Heart left ventricle (tissue), 16 donors: ENCODE measurements around the gene MN1. TPM values are rescaled to one million over a fixed set of nuclear protein-coding genes. Genes with fewer than 3 reads are reported as not detected.

ENCODE experiments used
- ATAC-seq, 4 donors: fragments of 200-7000 bp; cut with Tn5 transposase; one replicate each; pipeline ENCODE4 v1.9.1; 2020 to 2022; ENCODE audit warnings: moderate library complexity in 4 of 4, mild to moderate bottlenecking in 3 of 4, moderate number of reproducible peaks in 1 of 4
- DNase-seq, 5 donors: peaks; one replicate each; pipeline ENCODE4 v3.0.0-alpha.2; 2020
- H3K27ac ChIP-seq, 12 donors: fragments of 200-600 bp; sonication (generic) in 4 of 12; one replicate each; pipeline versions ENCODE4 v1.5.0 to v1.8.0; 2016 to 2022; ENCODE audit warnings: mild to moderate bottlenecking in 2 of 12
- H3K27me3 ChIP-seq, 9 donors: fragments of 200-600 bp; sonication (generic) in 2 of 9; one replicate each; pipeline versions ENCODE4 v1.5.1 to v1.8.0; 2016 to 2022; ENCODE audit warnings: mild to moderate bottlenecking in 3 of 9
- H3K36me3 ChIP-seq, 9 donors: fragments of 200-600 bp; sonication (generic) in 2 of 9; one replicate each; pipeline versions ENCODE4 v1.5.0 to v1.8.0; 2018 to 2022; ENCODE audit warnings: mild to moderate bottlenecking in 2 of 9
- H3K4me1 ChIP-seq, 12 donors: fragments of 200-600 bp; sonication (generic) in 4 of 12; one replicate each; pipeline versions ENCODE4 v1.5.0 to v1.8.0; 2016 to 2022; ENCODE audit warnings: mild to moderate bottlenecking in 3 of 12
- H3K4me3 ChIP-seq, 12 donors: fragments of 200-600 bp; sonication (generic) in 4 of 12; one replicate each; pipeline versions ENCODE4 v1.5.0 to v1.8.0; 2017 to 2022; ENCODE audit warnings: mild to moderate bottlenecking in 9 of 12, moderate library complexity in 4 of 12
- H3K9me3 ChIP-seq, 12 donors: fragments of 200-600 bp; sonication (generic) in 4 of 12; one replicate each; pipeline versions ENCODE4 v1.5.0 to v1.8.0; 2016 to 2022; ENCODE audit warnings: mild to moderate bottlenecking in 1 of 12
- POLR2A ChIP-seq, 2 donors: fragments of 450-650 bp; IDR thresholded peaks; one replicate each; pipeline ENCODE4 v1.6.1; 2017; ENCODE audit warnings: antibody characterized with exemption in 2 of 2, mild to moderate bottlenecking in 2 of 2, moderate library complexity in 2 of 2
- WGBS, 4 donors: extraction: QIAGEN DNeasy Blood & Tissue Kit in 2 of 4; methylation state at CpG; one replicate each; pipeline versions ENCODE4 v1.1.5 to v1.1.7; 2013 to 2018; 5-methylcytosine and 5-hydroxymethylcytosine counted together
- intact Hi-C, 10 donors: fragments of 100-400 bp; cut with DNase I; formaldehyde crosslinking; loops; one replicate each; pipeline versions ENCODE4 v1.11.1 to v1.14.2; 2022
- polyA plus RNA-seq, 2 donors: library from polyadenylated mRNA; stranded (reverse); fragments of 200-250 nt; gene quantifications; one replicate each; pipeline ENCODE4 v1.2.3, GENCODE V29; 2013
- total RNA-seq, 9 donors: library from RNA; depleted of rRNA in 2 of 9; stranded (reverse); fragments of >200 nt in 2 of 9; fragmentation: NEBNext Ultra II Directional in 3 of 9; extraction: Animal tissue kit (Norgen Biotek cat#: 25700) in 3 of 9; gene quantifications; one replicate each; pipeline versions ENCODE4 v1.1.0 to v1.2.4, GENCODE V29; 2016 to 2023
- TF ChIP-seq, protein P1 (sequence below), 12 donors: fragments of 200-600 bp; sonication (generic) in 4 of 12; IDR thresholded peaks; one replicate each; pipeline versions ENCODE4 v1.5.0 to v1.8.0; 2018 to 2022; ENCODE audit warnings: antibody characterized with exemption in 12 of 12, mild to moderate bottlenecking in 5 of 12
- donor health status: ischemic (EF 13 %, LVEDD 7.1; RV severe dilation, severe dysfunction).
- donor health status: healthy with polysubstance abuse.
- donor health status: DM: no; HTN: yes; CAD: no.
- donor health status: DM: no; HTN: no; CAD: no.
- donor health status: ischemic (EF 25% LVEDD 6.9; RV normal size, moderate dysfunction).
- donor health status: ischemic (EF 25% LVEDD 5.7; RV mildly dilated, moderate dysfunction).
- donor health status: healthy.
- donor health status: DM: yes; HTN: yes; CAD: no.
- donor health status: ischemic (EF 35%, LVEDD 5.7; RV mildly dilated, moderate dysfunction).
- donor health status: nonischemic (EF 11% LVEDD 7.7; RV severe dilation, severe dysfunction).
- donor health status: DM: yes; HTN: yes; CAD: no.
- donor health status: PGD.
- donor health status: ischemic (EF 29% LVEDD 5.4; RV normal size, mild dysfunction).
- donor health status: nonischemic (EF 23%, LVEDD 6.1; RV moderate dilation, normal function).

The MN1 gene
- total and polyA plus RNA-seq, 11 donors = 1.7 to 10.3 (median 4.9) TPM

DNA sequence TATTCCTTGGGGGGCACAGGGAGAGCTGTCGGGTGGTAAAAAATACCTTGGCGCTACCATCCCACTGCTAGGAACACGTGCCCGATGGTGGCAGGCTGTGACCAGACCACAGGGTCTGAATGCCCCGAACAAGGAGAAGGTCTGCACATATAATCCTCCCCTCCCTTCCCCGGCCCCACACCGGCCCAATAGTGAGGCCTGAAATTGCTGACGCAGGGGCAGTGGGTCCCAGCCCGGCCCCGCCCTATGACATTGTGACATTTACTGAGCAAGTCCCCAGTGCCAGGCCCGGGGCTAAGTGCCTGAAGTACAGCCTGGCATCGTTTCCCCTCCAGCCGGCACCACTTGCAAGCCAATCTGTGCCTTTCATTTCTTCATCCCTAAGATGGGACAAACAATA, 19.5 kb downstream of the MN1 start:
- Histone ChIP-seq H3K36me3 (no peaks in the 10 kb centered on the region), H3K4me1 (peaks cover 0 to 69% (median 20%) of the 10 kb centered on the region in 12 donors), H3K4me3 (no peak overlapping the region), H3K27me3 (no peaks in the 10 kb centered on the region), H3K27ac (peak overlapping the region in 6 of 12 donors; percentile 1 to 43 (median 25)), H3K9me3 (peaks cover 0 to 10% (median 0%) of the 10 kb centered on the region in 12 donors)
- 65 to 86% (median 82%) methylated on average over 12 to 13 of the region's 13 CpGs for WGBS, 4 donors
- peak; percentile 51 to 88 (median 73) for ATAC-seq
- intact Hi-C loops = loop anchor here in 2 of 10 donors (5.0 to 10.0 kb wide), 2 partner anchors 55 to 57 kb away; no protein-coding TSS in a partner anchor
- TF ChIP-seq POLR2A (IDR thresholded peaks at IDR 0.05) = peak in 1 of 2 donors; percentile 53
- TF ChIP-seq, protein P1, sequence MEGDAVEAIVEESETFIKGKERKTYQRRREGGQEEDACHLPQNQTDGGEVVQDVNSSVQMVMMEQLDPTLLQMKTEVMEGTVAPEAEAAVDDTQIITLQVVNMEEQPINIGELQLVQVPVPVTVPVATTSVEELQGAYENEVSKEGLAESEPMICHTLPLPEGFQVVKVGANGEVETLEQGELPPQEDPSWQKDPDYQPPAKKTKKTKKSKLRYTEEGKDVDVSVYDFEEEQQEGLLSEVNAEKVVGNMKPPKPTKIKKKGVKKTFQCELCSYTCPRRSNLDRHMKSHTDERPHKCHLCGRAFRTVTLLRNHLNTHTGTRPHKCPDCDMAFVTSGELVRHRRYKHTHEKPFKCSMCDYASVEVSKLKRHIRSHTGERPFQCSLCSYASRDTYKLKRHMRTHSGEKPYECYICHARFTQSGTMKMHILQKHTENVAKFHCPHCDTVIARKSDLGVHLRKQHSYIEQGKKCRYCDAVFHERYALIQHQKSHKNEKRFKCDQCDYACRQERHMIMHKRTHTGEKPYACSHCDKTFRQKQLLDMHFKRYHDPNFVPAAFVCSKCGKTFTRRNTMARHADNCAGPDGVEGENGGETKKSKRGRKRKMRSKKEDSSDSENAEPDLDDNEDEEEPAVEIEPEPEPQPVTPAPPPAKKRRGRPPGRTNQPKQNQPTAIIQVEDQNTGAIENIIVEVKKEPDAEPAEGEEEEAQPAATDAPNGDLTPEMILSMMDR (IDR thresholded peaks at IDR 0.05) = no peak
- peak in 3 of 5 donors; percentile 74 to 82 (median 75) for DNase-seq

DNA sequence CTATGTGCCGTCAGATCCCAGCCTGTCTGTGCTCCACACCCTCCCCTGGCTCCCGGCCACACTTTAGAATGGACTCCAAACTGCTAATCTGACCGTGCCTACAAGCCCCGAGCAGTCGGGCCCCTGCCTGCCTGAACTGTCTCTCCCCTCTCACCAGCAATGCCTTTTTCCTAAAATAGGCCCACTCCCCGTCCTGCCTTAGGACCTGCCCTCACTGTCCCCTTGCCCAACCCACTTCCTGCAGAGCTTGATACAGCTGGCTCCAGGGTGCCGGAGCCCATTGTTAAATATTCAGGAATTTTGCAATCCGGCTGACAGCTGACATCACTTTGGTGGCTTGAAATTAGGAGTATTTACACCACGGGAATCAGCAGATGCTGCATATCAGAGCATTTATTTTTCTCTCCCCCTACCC, 21.4 kb downstream of the MN1 start:
- peak in 3 of 4 donors; percentile 64 to 70 (median 65) for ATAC-seq
- WGBS, 4 donors = 45 to 50% (median 48%) methylated on average over 9 of the region's 9 CpGs
- Histone ChIP-seq H3K27me3 (no peaks in the 10 kb centered on the region), H3K9me3 (peaks cover 0 to 10% (median 0%) of the 10 kb centered on the region in 12 donors), H3K4me1 (peaks cover 0 to 81% (median 32%) of the 10 kb centered on the region in 12 donors), H3K27ac (peak overlapping the region in 10 of 12 donors; percentile 9 to 80 (median 62)), H3K4me3 (no peak overlapping the region), H3K36me3 (no peaks in the 10 kb centered on the region)
- intact Hi-C loops = loop anchor here in 2 of 10 donors (5.0 to 10.0 kb wide), 2 partner anchors 53 to 55 kb away; no protein-coding TSS in a partner anchor
- TF ChIP-seq, protein P1 (IDR thresholded peaks at IDR 0.05) = no peak
- TF ChIP-seq POLR2A (IDR thresholded peaks at IDR 0.05) = no peak
- DNase-seq = peak in 2 of 5 donors; percentile 60 to 76

DNA sequence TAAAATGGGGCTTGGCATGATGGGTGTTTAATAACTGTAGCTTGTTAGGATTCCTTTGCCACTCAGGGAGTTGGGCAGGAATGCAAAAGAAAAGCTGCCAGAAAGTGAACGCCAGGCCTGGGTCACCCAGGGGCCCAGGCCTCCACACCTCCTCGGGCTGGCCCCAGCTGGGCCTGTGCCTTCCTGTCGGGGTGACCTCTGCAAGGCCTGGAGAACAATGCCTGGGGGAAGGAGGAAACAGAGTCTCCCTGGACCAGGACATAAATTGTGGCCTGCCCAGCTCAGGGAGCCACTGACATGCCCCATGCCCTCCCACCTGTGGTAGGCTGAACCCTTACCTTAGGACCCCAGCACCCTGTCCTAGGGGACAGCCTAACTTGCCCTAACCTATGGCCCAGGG, 21.9 kb downstream of the MN1 start:
- Histone ChIP-seq H3K27ac (peak overlapping the region in 9 of 12 donors; percentile 46 to 80 (median 65)), H3K4me3 (no peak overlapping the region), H3K36me3 (peaks cover 0 to 3% (median 0%) of the 10 kb centered on the region in 9 donors), H3K27me3 (no peaks in the 10 kb centered on the region), H3K9me3 (peaks cover 0 to 10% (median 0%) of the 10 kb centered on the region in 12 donors), H3K4me1 (peaks cover 0 to 84% (median 32%) of the 10 kb centered on the region in 12 donors)
- DNase-seq (peak in 1 of 5 donors; percentile 28), ATAC-seq (peak in 1 of 4 donors; percentile 59)
- intact Hi-C loops = loop anchor here in 3 of 10 donors (5.0 to 10.0 kb wide), 2 partner anchors 52 to 55 kb away; no protein-coding TSS in a partner anchor
- TF ChIP-seq, protein P1 (IDR thresholded peaks at IDR 0.05) = no peak
- no peak for TF ChIP-seq POLR2A (IDR thresholded peaks at IDR 0.05)
- 44 to 70% (median 58%) methylated on average over 3 of the region's 3 CpGs for WGBS, 4 donors

DNA sequence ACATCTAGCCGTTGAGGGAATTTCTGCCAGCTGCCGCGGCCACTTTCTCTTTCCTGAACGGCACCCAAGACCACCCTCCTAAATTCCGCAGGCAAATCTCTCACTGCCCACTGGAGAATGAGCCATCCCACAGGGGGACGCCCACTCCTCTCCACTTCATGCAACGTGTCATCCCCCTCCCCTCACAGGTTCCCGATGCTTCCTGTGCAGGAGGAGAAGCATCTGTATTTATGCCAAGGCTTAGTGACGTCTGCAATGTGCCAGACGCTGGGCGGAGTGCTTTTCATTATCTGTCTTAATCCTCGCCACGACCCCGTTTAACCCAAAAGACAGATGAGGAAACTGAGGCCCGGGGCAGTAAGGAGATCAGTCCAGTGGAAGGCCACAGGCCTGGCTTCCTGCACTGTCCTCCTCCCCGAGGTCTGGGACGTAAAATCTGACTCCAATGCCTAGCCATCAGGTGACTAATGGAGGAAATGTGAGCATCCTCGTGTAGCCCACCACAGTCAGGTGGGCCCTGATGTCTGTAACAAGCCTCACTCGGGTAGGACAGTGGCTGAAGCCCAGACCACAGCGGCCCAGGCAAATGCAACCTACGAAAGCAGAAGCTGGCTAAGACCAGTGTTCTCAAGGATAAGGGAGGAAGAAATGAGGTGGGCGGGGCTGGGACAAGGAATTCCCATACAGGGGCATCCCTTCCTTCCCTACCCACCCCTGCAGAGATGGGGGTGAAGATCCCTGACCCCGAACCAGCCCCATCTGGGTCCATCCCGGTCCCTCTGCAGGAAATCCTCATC, 23.1 kb downstream of the MN1 start:
- Histone ChIP-seq H3K36me3 (peaks cover 0 to 3% (median 0%) of the 10 kb centered on the region in 9 donors), H3K27me3 (no peaks in the 10 kb centered on the region), H3K4me1 (peaks cover 0 to 73% (median 32%) of the 10 kb centered on the region in 12 donors), H3K27ac (peak overlapping the region in 8 of 12 donors; percentile 15 to 80 (median 54)), H3K4me3 (no peak overlapping the region), H3K9me3 (peaks cover 0 to 10% (median 0%) of the 10 kb centered on the region in 12 donors)
- WGBS, 4 donors = 56 to 61% (median 60%) methylated on average over 23 to 24 of the region's 24 CpGs
- intact Hi-C loops = loop anchor here in 1 of 10 donors (5.0 kb wide), 1 partner anchor 51 kb away; no protein-coding TSS in a partner anchor
- no peak for TF ChIP-seq POLR2A (IDR thresholded peaks at IDR 0.05)
- TF ChIP-seq, protein P1 (IDR thresholded peaks at IDR 0.05) = no peak
- ATAC-seq (peak in 1 of 4 donors; percentile 27), DNase-seq (peak in 1 of 5 donors; percentile 24)
